ENCODE measurements around the gene TBC1D9. TPM values are rescaled to one million over a fixed set of nuclear protein-coding genes. Genes with fewer than 3 reads are reported as not detected.

Gene TBC1D9
- total RNA-seq, 1 experiment from 2014 or later, result 9.5 TPM

GRCh38 chr4:140681201-140681600, 75.0 kb downstream of the TBC1D9 start (continued):
- TF ChIP-seq RAD21 (IDR thresholded peaks at IDR 0.05; ENCODE audit: low read depth), result no peak
- TF ChIP-seq SP1 (IDR thresholded peaks at IDR 0.05; ENCODE audit: low read depth), result no peak
- TF ChIP-seq EGR1 (IDR thresholded peaks at IDR 0.05; ENCODE audit: low read depth), result no peak
- TF ChIP-seq ATF3 (IDR thresholded peaks at IDR 0.05), result no peak

- H3K4me2 ChIP-seq (ENCODE audit: low read length), result no peak overlapping the region
- no TSS peak for BruUV-seq (replicated peaks)
These were observed 75.5 kb downstream of the TBC1D9 start for GRCh38 chr4:140680686-140681085.

More at GRCh38 chr4:140680686-140681085, 75.5 kb downstream of the TBC1D9 start:
- Histone ChIP-seq H3K4me1 (ENCODE audit: control insufficient read depth in 1 of 2, insufficient read depth in 2 of 2, low read length in 2 of 2) (no peaks in the 10 kb centered on the region), H3K36me3 (ENCODE audit: control insufficient read depth in 1 of 2, insufficient read depth in 2 of 2, low read length in 2 of 2) (no peaks in the 10 kb centered on the region), H3K4me3 (replicated peaks in 1 of 2; ENCODE audit: low read depth in 1 of 2, low read length in 2 of 2) (no peak overlapping the region), H3K9ac (ENCODE audit: low read length) (no peak overlapping the region), H2AFZ (ENCODE audit: low read depth, low read length, poor library complexity, severe bottlenecking) (no peak overlapping the region), H3K79me2 (ENCODE audit: insufficient read depth, low read length) (no peaks in the 10 kb centered on the region), H3K27ac (ENCODE audit: low read depth, low read length) (no peak overlapping the region), H4K20me1 (ENCODE audit: insufficient read depth) (no peaks in the 10 kb centered on the region), H3K27me3 (ENCODE audit: insufficient read depth, low read length) (no peaks in the 10 kb centered on the region), H3K9me3 (ENCODE audit: control insufficient read depth in 1 of 2, insufficient read depth in 1 of 2, low read depth in 1 of 2, low read length in 2 of 2) (no peaks in the 10 kb centered on the region), H3K9me2 (ENCODE audit: insufficient read depth) (no peaks in the 10 kb centered on the region)
- intact Hi-C loops (cut with micrococcal nuclease), result no loop called here
- ChIA-PET POLR2A (no interaction called here), RAD21 (ENCODE audit: low non-redundant PET in 1 of 2, low total read pairs in 2 of 2, uncharacterized antibody in 2 of 2, unreplicated experiment in 2 of 2) (no interaction called here), CTCF (no interaction called here)
- DNase-seq (ENCODE audit: low read depth, low spot score) (no peak), ATAC-seq (no peak)
- TF ChIP-seq FOSL1 (IDR thresholded peaks at IDR 0.05; ENCODE audit: low read depth), result no peak
- TF ChIP-seq REST (IDR thresholded peaks at IDR 0.05; ENCODE audit: low read depth), result no peak
- no peak for TF ChIP-seq ATF3 (IDR thresholded peaks at IDR 0.05)
- TF ChIP-seq ZFX (IDR thresholded peaks at IDR 0.05), result no peak
- TF ChIP-seq CBX3 (IDR thresholded peaks at IDR 0.05; ENCODE audit: low read depth), result no peak
- TF ChIP-seq MAX (IDR thresholded peaks at IDR 0.05), result no peak
- TF ChIP-seq SP1 (IDR thresholded peaks at IDR 0.05; ENCODE audit: low read depth), result no peak
- no peak for TF ChIP-seq SIN3A (IDR thresholded peaks at IDR 0.05; ENCODE audit: low read depth)
- TF ChIP-seq ELF1 (IDR thresholded peaks at IDR 0.05; ENCODE audit: borderline replicate concordance, low read depth), result no peak
- no peak for TF ChIP-seq POLR2AphosphoS5 (IDR thresholded peaks at IDR 0.05; ENCODE audit: low read depth, low read length)
- no peak for TF ChIP-seq CEBPB (IDR thresholded peaks at IDR 0.05; ENCODE audit: low read depth)
- TF ChIP-seq YY1 (IDR thresholded peaks at IDR 0.05; ENCODE audit: extremely low read depth, insufficient replicate concordance, low read depth, low read length), result no peak
- no peak for TF ChIP-seq EGR1 (IDR thresholded peaks at IDR 0.05; ENCODE audit: low read depth)
- TF ChIP-seq TCF7L2 (IDR thresholded peaks at IDR 0.05; ENCODE audit: borderline replicate concordance, extremely low read depth, insufficient read depth, insufficient read length), result no peak
- TF ChIP-seq POLR2A (IDR thresholded peaks at IDR 0.05; ENCODE audit: borderline replicate concordance, extremely low read depth, insufficient read depth, insufficient read length), result no peak
